GM23338 (cell line): ENCODE measurements around the gene KRTAP12-1. TPM values are rescaled to one million over a fixed set of nuclear protein-coding genes. Genes with fewer than 3 reads are reported as not detected.
A peak's percentile ranks its signal among the peaks of the same experiment; 100 is the strongest.
"Not testable (repeated sequence)": the region's sequence is repeated elsewhere in the genome, so short reads cannot be mapped to it uniquely, and the experiment has no call there.

Experiments
- ATAC-seq: fragments of 200-7000 bp; cut with Tn5 transposase; 3 replicates; pipeline ENCODE4 v1.9.1; 2020
- DNase-seq: peaks from one replicate; pipeline ENCODE4 v3.0.0-alpha.2; 2015; ENCODE audit warnings: low spot score
- H2AFZ ChIP-seq: fragments of 200-600 bp; sonication (generic); 2 replicates; pipeline ENCODE4 v1.8.0; 2016; ENCODE audit warnings: antibody characterized with exemption, mild to moderate bottlenecking, moderate library complexity
- H3F3A ChIP-seq: fragments of 200-600 bp; sonication (generic); replicated peaks from 2 replicates; pipeline ENCODE4 v1.8.0; 2017; ENCODE audit warnings: antibody characterized with exemption, mixed run types, low read depth
- H3K27ac ChIP-seq: fragments of 200-600 bp; sonication (generic); 2 replicates; pipeline ENCODE4 v1.6.1; 2016; ENCODE audit warnings: low read depth
- H3K27me3 ChIP-seq: fragments of 200-600 bp; sonication (generic); 2 replicates; pipeline ENCODE4 v1.8.0; 2016; ENCODE audit warnings: mild to moderate bottlenecking, mixed run types, moderate library complexity; ENCODE audit not compliant: insufficient read depth
- H3K36me3 ChIP-seq: fragments of 200-600 bp; sonication (generic); 2 replicates; pipeline ENCODE4 v1.8.0; 2016; ENCODE audit warnings: mild to moderate bottlenecking; ENCODE audit not compliant: insufficient read depth
- H3K4me1 ChIP-seq: fragments of 200-600 bp; sonication (generic); 2 replicates; pipeline ENCODE4 v1.8.0; 2016; ENCODE audit warnings: mild to moderate bottlenecking, moderate library complexity; ENCODE audit not compliant: insufficient read depth
- H3K4me2 ChIP-seq: fragments of 200-600 bp; sonication (generic); 2 replicates; pipeline ENCODE4 v1.7.1; 2017; ENCODE audit warnings: mixed run types
- H3K4me3 ChIP-seq: fragments of 200-600 bp; sonication (generic); 2 replicates; pipeline ENCODE4 v1.6.1; 2016; ENCODE audit warnings: mixed run types
- H3K79me2 ChIP-seq: fragments of 200-600 bp; sonication (generic); replicated peaks from 2 replicates; pipeline ENCODE4 v1.8.0; 2017; ENCODE audit warnings: mild to moderate bottlenecking; ENCODE audit not compliant: insufficient read depth
- H3K9me2 ChIP-seq: fragments of 200-600 bp; sonication (generic); 2 replicates; pipeline ENCODE4 v1.8.0; 2017; ENCODE audit not compliant: insufficient read depth
- H4K20me1 ChIP-seq: fragments of 200-600 bp; sonication (generic); replicated peaks from 2 replicates; pipeline ENCODE4 v1.8.0; 2017; ENCODE audit warnings: mild to moderate bottlenecking; ENCODE audit not compliant: insufficient read depth
- H3K27ac Mint-ChIP-seq: 2 replicates; pipeline ENCODE4 v1.8.0; 2020; ENCODE audit warnings: inconsistent platforms, mild to moderate bottlenecking, moderate library complexity, mixed read lengths
- H3K27me3 Mint-ChIP-seq: 3 replicates; pipeline ENCODE4 v1.8.0; 2022; ENCODE audit warnings: low read depth, mild to moderate bottlenecking, moderate library complexity, mixed read lengths, inconsistent platforms; ENCODE audit not compliant: insufficient read depth, poor library complexity
- H3K36me3 Mint-ChIP-seq: 3 replicates; pipeline ENCODE4 v1.8.0; 2021; ENCODE audit warnings: low read depth, mild to moderate bottlenecking, inconsistent platforms, moderate library complexity, mixed read lengths
- H3K4me1 Mint-ChIP-seq: 3 replicates; pipeline ENCODE4 v1.8.0; 2020; ENCODE audit warnings: mild to moderate bottlenecking, inconsistent platforms, mixed read lengths
- H3K4me3 Mint-ChIP-seq: 3 replicates; pipeline ENCODE4 v1.8.0; 2021; ENCODE audit warnings: moderate library complexity, mild to moderate bottlenecking, inconsistent platforms, mixed read lengths
- H3K9me3 Mint-ChIP-seq: 3 replicates; pipeline ENCODE4 v1.8.0; 2020; ENCODE audit warnings: moderate library complexity, mild to moderate bottlenecking, inconsistent platforms, mixed read lengths
- CREB1 ChIP-seq: fragments of 250-450 bp; sonication (Bioruptor Pico); IDR thresholded peaks from 2 replicates; pipeline ENCODE4 v1.5.0; 2020; ENCODE audit warnings: low read depth, mild to moderate bottlenecking, moderate library complexity
- EZH2phosphoT487 ChIP-seq: fragments of 200-600 bp; sonication (generic); IDR thresholded peaks from one replicate; pipeline ENCODE4 v1.8.1; 2018; ENCODE audit warnings: antibody characterized with exemption; ENCODE audit not compliant: unreplicated experiment
- NANOG ChIP-seq: IDR thresholded peaks from 2 replicates; pipeline ENCODE4 v1.6.1; 2016; ENCODE audit warnings: antibody characterized with exemption, borderline replicate concordance
- polyA plus RNA-seq: library from polyadenylated mRNA; unstranded; fragments of >200 nt; fragmentation: Nextera tagmentation; extraction: Ambion mirVana; gene quantifications from 2 replicates; pipeline ENCODE4 v1.2.1, GENCODE V29; 2016
- total RNA-seq: library from RNA; depleted of rRNA; stranded (reverse); fragments of >200 nt; shearing (Covaris generic); gene quantifications from 2 replicates; pipeline ENCODE4 v1.2.3, GENCODE V29; 2014
- TF ChIP-seq, protein P1 (sequence below), 2 experiments: fragments of 200-600 bp in 1 of 2; sonication (generic) in 1 of 2; conservative IDR thresholded peaks; 2 replicates each; pipeline versions ENCODE4 v1.5.1 to v1.6.1; 2016 to 2017; ENCODE audit warnings: antibody characterized with exemption in 2 of 2, low read depth in 2 of 2, mild to moderate bottlenecking in 2 of 2, moderate library complexity in 1 of 2
- TF ChIP-seq, protein P2 (sequence below): IDR thresholded peaks from one replicate; pipeline ENCODE4 v1.6.1; 2018; ENCODE audit warnings: antibody characterized with exemption; ENCODE audit not compliant: unreplicated experiment

KRTAP12-1 gene
- total and polyA plus RNA-seq, 2 experiments from 2014 or later, result not detected

DNA sequence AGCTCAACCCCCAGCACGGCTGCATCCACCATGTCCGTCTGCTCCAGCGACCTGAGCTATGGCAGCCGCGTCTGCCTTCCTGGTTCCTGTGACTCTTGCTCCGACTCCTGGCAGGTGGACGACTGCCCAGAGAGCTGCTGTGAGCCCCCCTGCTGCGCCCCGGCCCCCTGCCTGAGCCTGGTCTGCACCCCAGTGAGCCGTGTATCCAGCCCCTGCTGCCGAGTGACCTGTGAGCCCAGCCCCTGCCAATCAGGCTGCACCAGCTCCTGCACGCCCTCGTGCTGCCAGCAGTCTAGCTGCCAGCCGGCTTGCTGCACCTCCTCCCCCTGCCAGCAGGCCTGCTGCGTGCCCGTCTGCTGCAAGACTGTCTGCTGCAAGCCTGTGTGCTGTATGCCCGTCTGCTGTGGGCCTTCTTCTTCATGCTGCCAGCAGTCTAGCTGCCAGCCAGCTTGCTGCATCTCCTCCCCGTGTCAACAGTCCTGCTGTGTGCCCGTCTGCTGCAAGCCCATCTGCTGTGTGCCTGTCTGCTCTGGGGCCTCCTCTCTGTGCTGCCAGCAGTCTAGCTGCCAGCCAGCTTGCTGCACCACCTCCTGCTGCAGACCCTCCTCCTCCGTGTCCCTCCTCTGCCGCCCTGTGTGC lies 15.3 kb upstream of the KRTAP12-1 start, which contains the start of gene KRTAP10-12:
KRTAP10-12 (plus strand) TSS at position 1 of the 639 bp plus-strand sequence; CDS start at position 31, 30 bp downstream.
- not testable (repeated sequence) for ATAC-seq, H3K27ac ChIP-seq, H3K4me3 Mint-ChIP-seq, H3K27me3 ChIP-seq, H3K79me2 ChIP-seq, H3K4me3 ChIP-seq, H3F3A ChIP-seq, H3K36me3 ChIP-seq, DNase-seq, H4K20me1 ChIP-seq, H3K9me2 ChIP-seq
- Histone ChIP-seq H3K4me1 (peaks cover 20% of the 10 kb centered on the region; the same call in 1 of the 2 replicates), H2AFZ (peak within 1 kb of the TSS; percentile 74; the same call in 1 of the 2 replicates), H3K4me2 (peak within 1 kb of the TSS; percentile 51; the same call in 1 of the 2 replicates)
- Mint-ChIP-seq H3K9me3 (peaks cover 15% of the 10 kb centered on the region; the same call in 2 of the 3 replicates), H3K27me3 (peaks cover 19% of the 10 kb centered on the region), H3K27ac (0 out of 2 replicates have a peak within 1 kb of the TSS, but pooled peaks have one; percentile 60), H3K36me3 (peaks cover 16% of the 10 kb centered on the region; the same call in 1 of the 3 replicates), H3K4me1 (peaks cover 54% of the 10 kb centered on the region)

DNA sequence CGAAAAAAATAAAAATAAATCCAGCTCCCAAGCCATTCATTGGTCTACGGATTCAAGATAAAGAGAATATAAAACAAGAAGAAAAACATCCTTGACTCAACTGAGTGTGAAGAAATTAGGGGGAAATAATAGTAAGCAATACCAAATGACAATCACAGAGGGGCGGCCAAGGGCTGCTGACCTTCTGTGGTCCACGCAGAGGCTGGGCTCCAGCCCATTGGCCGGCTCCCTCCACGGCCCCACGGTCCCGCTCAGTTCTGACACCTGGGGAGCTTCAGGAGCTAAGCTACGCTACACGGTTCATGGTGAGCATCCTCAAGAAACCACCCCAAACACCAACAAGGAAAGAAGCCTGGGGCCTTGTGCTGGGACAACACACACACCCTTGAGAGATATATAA lies 14.6 kb upstream of the KRTAP12-1 start:
- Histone ChIP-seq H3K4me3 (no peak overlapping the region), H3K9me2 (no peaks in the 10 kb centered on the region), H4K20me1 (no peaks in the 10 kb centered on the region), H3K36me3 (no peaks in the 10 kb centered on the region; the same call in 1 of the 2 replicates), H3K4me1 (peaks cover 15% of the 10 kb centered on the region; the same call in 1 of the 2 replicates), H3K79me2 (no peaks in the 10 kb centered on the region), H3K27ac (no peak overlapping the region), H3K4me2 (no peak overlapping the region), H3F3A (no peaks in the 10 kb centered on the region), H3K27me3 (no peaks in the 10 kb centered on the region), H2AFZ (peak overlapping the region; percentile 74; the same call in 1 of the 2 replicates)
- DNase-seq, result no peak
- H3K36me3 Mint-ChIP-seq, result peaks cover 17% of the 10 kb centered on the region; the same call in 1 of the 3 replicates
- TF ChIP-seq EZH2phosphoT487, result no peak
- TF ChIP-seq, protein P1, sequence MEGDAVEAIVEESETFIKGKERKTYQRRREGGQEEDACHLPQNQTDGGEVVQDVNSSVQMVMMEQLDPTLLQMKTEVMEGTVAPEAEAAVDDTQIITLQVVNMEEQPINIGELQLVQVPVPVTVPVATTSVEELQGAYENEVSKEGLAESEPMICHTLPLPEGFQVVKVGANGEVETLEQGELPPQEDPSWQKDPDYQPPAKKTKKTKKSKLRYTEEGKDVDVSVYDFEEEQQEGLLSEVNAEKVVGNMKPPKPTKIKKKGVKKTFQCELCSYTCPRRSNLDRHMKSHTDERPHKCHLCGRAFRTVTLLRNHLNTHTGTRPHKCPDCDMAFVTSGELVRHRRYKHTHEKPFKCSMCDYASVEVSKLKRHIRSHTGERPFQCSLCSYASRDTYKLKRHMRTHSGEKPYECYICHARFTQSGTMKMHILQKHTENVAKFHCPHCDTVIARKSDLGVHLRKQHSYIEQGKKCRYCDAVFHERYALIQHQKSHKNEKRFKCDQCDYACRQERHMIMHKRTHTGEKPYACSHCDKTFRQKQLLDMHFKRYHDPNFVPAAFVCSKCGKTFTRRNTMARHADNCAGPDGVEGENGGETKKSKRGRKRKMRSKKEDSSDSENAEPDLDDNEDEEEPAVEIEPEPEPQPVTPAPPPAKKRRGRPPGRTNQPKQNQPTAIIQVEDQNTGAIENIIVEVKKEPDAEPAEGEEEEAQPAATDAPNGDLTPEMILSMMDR (conservative IDR thresholded peaks at IDR 0.05; ENCODE audit: low read depth in 2 of 2), result peak; percentile 15 to 34; a peak in 3 of 4 replicates
- peaks cover 19% of the 10 kb centered on the region for H3K27me3 Mint-ChIP-seq
- no peak overlapping the region for H3K27ac Mint-ChIP-seq
- no peak overlapping the region; the same call in 2 of the 3 replicates for H3K4me3 Mint-ChIP-seq
- peak; percentile 32 for ATAC-seq
- peaks cover 19% of the 10 kb centered on the region; the same call in 2 of the 3 replicates for H3K9me3 Mint-ChIP-seq
- H3K4me1 Mint-ChIP-seq, result peaks cover 49% of the 10 kb centered on the region

DNA sequence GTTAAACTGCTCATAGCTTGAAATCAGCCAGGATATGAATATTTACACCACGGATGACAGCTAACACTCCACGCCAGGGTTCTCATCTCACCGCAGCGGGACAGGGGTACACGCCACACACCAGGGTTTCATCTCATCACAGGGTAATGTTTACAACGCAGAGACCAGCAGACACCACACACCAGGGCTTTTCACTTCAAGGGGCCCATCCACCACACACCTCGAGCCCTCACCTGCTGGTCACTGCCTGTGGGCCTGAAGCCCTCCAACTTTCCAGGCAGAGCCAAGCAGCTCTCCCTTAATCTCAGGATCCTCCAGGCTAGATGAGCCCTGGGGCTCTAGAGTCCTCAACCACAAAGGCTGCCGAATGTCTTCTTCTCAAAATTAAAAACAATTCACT lies 13.7 kb upstream of the KRTAP12-1 start:
- Histone ChIP-seq H3K36me3 (no peaks in the 10 kb centered on the region; the same call in 1 of the 2 replicates), H3K27ac (no peak overlapping the region), H3K79me2 (no peaks in the 10 kb centered on the region), H3K4me3 (no peak overlapping the region), H3F3A (no peaks in the 10 kb centered on the region), H3K4me2 (no peak overlapping the region), H3K27me3 (no peaks in the 10 kb centered on the region), H3K4me1 (peaks cover 11% of the 10 kb centered on the region; the same call in 1 of the 2 replicates), H4K20me1 (no peaks in the 10 kb centered on the region), H3K9me2 (no peaks in the 10 kb centered on the region), H2AFZ (no peak overlapping the region)
- ATAC-seq (no peak), DNase-seq (no peak)
- Mint-ChIP-seq H3K27ac (no peak overlapping the region), H3K4me1 (peaks cover 45% of the 10 kb centered on the region), H3K27me3 (peaks cover 14% of the 10 kb centered on the region), H3K9me3 (peaks cover 19% of the 10 kb centered on the region; the same call in 2 of the 3 replicates), H3K4me3 (no peak overlapping the region), H3K36me3 (peaks cover 17% of the 10 kb centered on the region; the same call in 1 of the 3 replicates)
- no peak for TF ChIP-seq NANOG
- TF ChIP-seq, protein P2, sequence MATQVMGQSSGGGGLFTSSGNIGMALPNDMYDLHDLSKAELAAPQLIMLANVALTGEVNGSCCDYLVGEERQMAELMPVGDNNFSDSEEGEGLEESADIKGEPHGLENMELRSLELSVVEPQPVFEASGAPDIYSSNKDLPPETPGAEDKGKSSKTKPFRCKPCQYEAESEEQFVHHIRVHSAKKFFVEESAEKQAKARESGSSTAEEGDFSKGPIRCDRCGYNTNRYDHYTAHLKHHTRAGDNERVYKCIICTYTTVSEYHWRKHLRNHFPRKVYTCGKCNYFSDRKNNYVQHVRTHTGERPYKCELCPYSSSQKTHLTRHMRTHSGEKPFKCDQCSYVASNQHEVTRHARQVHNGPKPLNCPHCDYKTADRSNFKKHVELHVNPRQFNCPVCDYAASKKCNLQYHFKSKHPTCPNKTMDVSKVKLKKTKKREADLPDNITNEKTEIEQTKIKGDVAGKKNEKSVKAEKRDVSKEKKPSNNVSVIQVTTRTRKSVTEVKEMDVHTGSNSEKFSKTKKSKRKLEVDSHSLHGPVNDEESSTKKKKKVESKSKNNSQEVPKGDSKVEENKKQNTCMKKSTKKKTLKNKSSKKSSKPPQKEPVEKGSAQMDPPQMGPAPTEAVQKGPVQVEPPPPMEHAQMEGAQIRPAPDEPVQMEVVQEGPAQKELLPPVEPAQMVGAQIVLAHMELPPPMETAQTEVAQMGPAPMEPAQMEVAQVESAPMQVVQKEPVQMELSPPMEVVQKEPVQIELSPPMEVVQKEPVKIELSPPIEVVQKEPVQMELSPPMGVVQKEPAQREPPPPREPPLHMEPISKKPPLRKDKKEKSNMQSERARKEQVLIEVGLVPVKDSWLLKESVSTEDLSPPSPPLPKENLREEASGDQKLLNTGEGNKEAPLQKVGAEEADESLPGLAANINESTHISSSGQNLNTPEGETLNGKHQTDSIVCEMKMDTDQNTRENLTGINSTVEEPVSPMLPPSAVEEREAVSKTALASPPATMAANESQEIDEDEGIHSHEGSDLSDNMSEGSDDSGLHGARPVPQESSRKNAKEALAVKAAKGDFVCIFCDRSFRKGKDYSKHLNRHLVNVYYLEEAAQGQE, result no peak
- TF ChIP-seq CREB1 (CRISPR knock-in tag), result no peak
- TF ChIP-seq EZH2phosphoT487, result no peak
